A673 (cell line): ENCODE results near the gene SLC38A9.

Source experiments
- EZH2 ChIP-seq: fragments of 200-600 bp; sonication (generic); IDR thresholded peaks from 2 replicates; pipeline ENCODE4 v1.6.1; 2017; ENCODE audit warnings: borderline replicate concordance, low read depth, mild to moderate bottlenecking, mixed read lengths, antibody characterized with exemption, low read length; ENCODE audit not compliant: poor library complexity, severe bottlenecking
- TF ChIP-seq, protein P1 (sequence below): fragments of 300-800, 200-600 bp; sonication (generic); conservative IDR thresholded peaks from 2 replicates; pipeline ENCODE4 v1.5.1; 2017; ENCODE audit warnings: low read depth, mild to moderate bottlenecking, antibody characterized with exemption, low read length, moderate library complexity, mixed read lengths

DNA sequence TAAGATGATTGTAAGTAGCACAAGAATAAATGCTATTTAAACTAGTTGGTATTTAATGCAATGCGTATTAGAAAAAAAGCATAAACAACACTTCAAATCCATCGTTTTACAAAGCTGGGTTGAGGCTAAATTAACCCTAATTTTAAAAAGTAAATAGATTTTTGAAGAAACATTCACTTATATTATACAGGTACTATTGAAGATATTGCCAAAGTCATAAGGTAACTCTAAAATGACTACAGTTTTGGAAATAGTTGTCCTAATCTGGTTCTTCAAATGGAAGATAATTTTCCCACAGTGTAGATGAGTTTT lies 20.1 kb downstream of the SLC38A9 start:
- TF ChIP-seq, protein P1, sequence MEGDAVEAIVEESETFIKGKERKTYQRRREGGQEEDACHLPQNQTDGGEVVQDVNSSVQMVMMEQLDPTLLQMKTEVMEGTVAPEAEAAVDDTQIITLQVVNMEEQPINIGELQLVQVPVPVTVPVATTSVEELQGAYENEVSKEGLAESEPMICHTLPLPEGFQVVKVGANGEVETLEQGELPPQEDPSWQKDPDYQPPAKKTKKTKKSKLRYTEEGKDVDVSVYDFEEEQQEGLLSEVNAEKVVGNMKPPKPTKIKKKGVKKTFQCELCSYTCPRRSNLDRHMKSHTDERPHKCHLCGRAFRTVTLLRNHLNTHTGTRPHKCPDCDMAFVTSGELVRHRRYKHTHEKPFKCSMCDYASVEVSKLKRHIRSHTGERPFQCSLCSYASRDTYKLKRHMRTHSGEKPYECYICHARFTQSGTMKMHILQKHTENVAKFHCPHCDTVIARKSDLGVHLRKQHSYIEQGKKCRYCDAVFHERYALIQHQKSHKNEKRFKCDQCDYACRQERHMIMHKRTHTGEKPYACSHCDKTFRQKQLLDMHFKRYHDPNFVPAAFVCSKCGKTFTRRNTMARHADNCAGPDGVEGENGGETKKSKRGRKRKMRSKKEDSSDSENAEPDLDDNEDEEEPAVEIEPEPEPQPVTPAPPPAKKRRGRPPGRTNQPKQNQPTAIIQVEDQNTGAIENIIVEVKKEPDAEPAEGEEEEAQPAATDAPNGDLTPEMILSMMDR, result 0 out of 2 replicates have a peak, but pooled peaks have one; percentile 3
- no peak for TF ChIP-seq EZH2
